Measurements from ENCODE around the gene PFN3. TPM values are rescaled to one million over a fixed set of nuclear protein-coding genes. Genes with fewer than 3 reads are reported as not detected.

Gene PFN3
- total RNA-seq, 1 experiment from 2014 or later = not detected

DNA sequence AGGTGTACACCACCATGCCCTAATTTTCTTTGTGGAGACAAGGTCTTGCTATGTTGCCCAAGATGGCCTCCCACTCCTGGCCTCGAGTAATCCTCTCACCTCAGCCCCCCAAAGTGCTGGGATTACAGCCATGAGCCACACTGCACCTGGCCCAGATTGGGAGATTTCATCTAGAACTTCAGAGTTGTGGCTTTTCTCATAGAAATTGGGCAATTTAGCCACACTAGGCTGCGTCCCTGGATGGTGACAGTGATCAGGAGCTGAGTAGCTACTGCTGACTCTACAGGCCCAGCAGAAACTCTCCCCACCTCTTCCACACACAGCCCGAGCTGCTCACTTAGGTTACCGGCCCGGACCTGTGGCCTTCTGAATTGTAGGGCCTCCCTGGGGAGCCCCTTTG lies 7.7 kb downstream of the PFN3 start:
- no peak for DNase-seq
- Mint-ChIP-seq H3K4me1 (ENCODE audit: low read depth, unreplicated experiment) (peaks cover 16% of the 10 kb centered on the region), H3K27me3 (ENCODE audit: insufficient read depth, unreplicated experiment) (peaks cover 3% of the 10 kb centered on the region), H3K27ac (ENCODE audit: unreplicated experiment) (no peak overlapping the region), H3K4me3 (ENCODE audit: unreplicated experiment) (no peak overlapping the region), H3K36me3 (ENCODE audit: insufficient read depth, unreplicated experiment) (peaks cover 12% of the 10 kb centered on the region), H3K9me3 (ENCODE audit: unreplicated experiment) (no peaks in the 10 kb centered on the region)
- no peak overlapping the region for H3K4me3 ChIP-seq (ENCODE audit: low read depth, low read length)
- TF ChIP-seq CTCF (IDR thresholded peaks at IDR 0.05; ENCODE audit: insufficient read depth in 1 of 2, low read depth in 1 of 2, low read length in 1 of 2, severe bottlenecking in 1 of 2, unreplicated experiment in 1 of 2) = no peak
- POLR2A ChIA-PET = no interaction called here
- no TSS peak for BruUV-seq (replicated peaks)
- H3K9me3 ChIP-seq = no peaks in the 10 kb centered on the region
- H3K36me3 ChIP-seq (ENCODE audit: control insufficient read depth, insufficient read depth, low read length) = no peaks in the 10 kb centered on the region
- intact Hi-C loops (cut with micrococcal nuclease; ENCODE audit: unreplicated experiment) = no loop called here
- peaks cover 22% of the 10 kb centered on the region for H3K4me1 ChIP-seq
- CTCF ChIA-PET = interaction anchor here (1.2 to 1.7 kb wide), 2 partner anchors 10 to 22 kb away, joined by 4 to 8 read pairs; no protein-coding TSS in a partner anchor
- H3K27me3 ChIP-seq (replicated peaks; ENCODE audit: control insufficient read depth, insufficient read depth, low read length) = no peaks in the 10 kb centered on the region

- no peaks in the 10 kb centered on the region for H3K36me3 ChIP-seq (ENCODE audit: control insufficient read depth, insufficient read depth, low read length)
- Mint-ChIP-seq H3K36me3 (ENCODE audit: insufficient read depth, unreplicated experiment) (peaks cover 12% of the 10 kb centered on the region), H3K27me3 (ENCODE audit: insufficient read depth, unreplicated experiment) (peaks cover 3% of the 10 kb centered on the region), H3K27ac (ENCODE audit: unreplicated experiment) (peak overlapping the region; percentile 53), H3K9me3 (ENCODE audit: unreplicated experiment) (no peaks in the 10 kb centered on the region), H3K4me3 (ENCODE audit: unreplicated experiment) (peak overlapping the region; percentile 43), H3K4me1 (ENCODE audit: low read depth, unreplicated experiment) (peaks cover 16% of the 10 kb centered on the region)
- ChIA-PET CTCF (interaction anchor here (0.5 to 4.7 kb wide), 29 partner anchors 12 to 870 kb away, joined by 3 to 148 read pairs (median 4); partner anchors contain the start of genes GRK6, LMAN2, PDLIM7 and PFN3), POLR2A (interaction anchor here (1.7 to 2.3 kb wide), 3 partner anchors 12 to 39 kb away, joined by 4 to 13 read pairs (median 4); partner anchors contain the start of gene LMAN2)
- no peaks in the 10 kb centered on the region for H3K9me3 ChIP-seq
- H3K4me1 ChIP-seq = peaks cover 22% of the 10 kb centered on the region
- no peaks in the 10 kb centered on the region for H3K27me3 ChIP-seq (replicated peaks; ENCODE audit: control insufficient read depth, insufficient read depth, low read length)
- DNase-seq = peak; percentile 89 to 92
- intact Hi-C loops (cut with micrococcal nuclease; ENCODE audit: unreplicated experiment) = loop anchor here (1.0 to 2.0 kb wide), 5 partner anchors 11 to 72 kb away; no protein-coding TSS in a partner anchor
- TF ChIP-seq CTCF (IDR thresholded peaks at IDR 0.05; ENCODE audit: insufficient read depth in 1 of 2, low read depth in 1 of 2, low read length in 1 of 2, severe bottlenecking in 1 of 2, unreplicated experiment in 1 of 2) = peak; percentile 92 to 98
- BruUV-seq (replicated peaks) = no TSS peak
- H3K4me3 ChIP-seq (ENCODE audit: low read depth, low read length) = no peak overlapping the region
These were observed 9.8 kb downstream of the PFN3 start for GRCh38 chr5:177390363-177391300.
